MCF 10A (cell line): ENCODE measurements around the gene RBBP5. TPM values are rescaled to one million over a fixed set of nuclear protein-coding genes. Genes with fewer than 3 reads are reported as not detected.
"Not testable (repeated sequence)": the region's sequence is repeated elsewhere in the genome, so short reads cannot be mapped to it uniquely, and the experiment has no call there.

Experiments
- BruUV-seq: library from RNA; stranded (reverse); fragments of 400-500 nt; replicated peaks from 2 replicates; lab custom pipeline; 2021; lab: Mats Ljungman, UMichigan
- CTCF ChIA-PET: fragments of 300-600 bp; sonication (Branson Sonifier 250); formaldehyde crosslinking; extraction: SDS; loops from one replicate; lab custom pipeline; 2021; ENCODE audit warnings: antibody characterized with exemption, inconsistent platforms; lab: Yijun Ruan, JAX
- POLR2A ChIA-PET: fragments of 300-600, 350-650 bp; sonication (Branson Sonifier 250); formaldehyde crosslinking; extraction: SDS; loops from one replicate; lab custom pipeline; 2020; ENCODE audit warnings: antibody characterized with exemption, inconsistent platforms; lab: Yijun Ruan, JAX
- DNase-seq: peaks from one replicate; pipeline ENCODE4 v3.0.0-alpha.2; 2018; ENCODE audit not compliant: unreplicated experiment
- H3K27ac Mint-ChIP-seq: one replicate; pipeline ENCODE4 v1.8.0; 2022; ENCODE audit warnings: mild to moderate bottlenecking, low read depth, mixed read lengths; ENCODE audit not compliant: unreplicated experiment
- H3K27me3 Mint-ChIP-seq: one replicate; pipeline ENCODE4 v1.8.0; 2022; ENCODE audit warnings: mixed read lengths; ENCODE audit not compliant: insufficient read depth, unreplicated experiment
- H3K36me3 Mint-ChIP-seq: one replicate; pipeline ENCODE4 v1.8.0; 2022; ENCODE audit warnings: mild to moderate bottlenecking, moderate library complexity, mixed read lengths; ENCODE audit not compliant: insufficient read depth, unreplicated experiment
- H3K4me1 Mint-ChIP-seq: one replicate; pipeline ENCODE4 v1.8.0; 2022; ENCODE audit warnings: mixed read lengths; ENCODE audit not compliant: insufficient read depth, unreplicated experiment
- H3K4me3 Mint-ChIP-seq: one replicate; pipeline ENCODE4 v1.8.0; 2022; ENCODE audit warnings: mild to moderate bottlenecking, moderate library complexity, mixed read lengths; ENCODE audit not compliant: unreplicated experiment
- H3K9me3 Mint-ChIP-seq: one replicate; pipeline ENCODE4 v1.8.0; 2022; ENCODE audit warnings: mixed read lengths; ENCODE audit not compliant: unreplicated experiment
- CTCF ChIP-seq: fragments of 200-600 bp; IDR thresholded peaks from one replicate; pipeline ENCODE4 v1.8.0; 2022; ENCODE audit warnings: antibody characterized with exemption, mild to moderate bottlenecking; ENCODE audit not compliant: unreplicated experiment
- intact Hi-C: fragments of 100-400 bp; cut with micrococcal nuclease; formaldehyde crosslinking; loops from 2 replicates; pipeline ENCODE4 v1.14.1; 2022
- total RNA-seq: library from RNA; stranded (reverse); gene quantifications from 2 replicates; pipeline ENCODE4 v1.2.3, GENCODE V29; 2022

Gene RBBP5
- total RNA-seq, 1 experiment from 2014 or later: 24.8 TPM

DNA sequence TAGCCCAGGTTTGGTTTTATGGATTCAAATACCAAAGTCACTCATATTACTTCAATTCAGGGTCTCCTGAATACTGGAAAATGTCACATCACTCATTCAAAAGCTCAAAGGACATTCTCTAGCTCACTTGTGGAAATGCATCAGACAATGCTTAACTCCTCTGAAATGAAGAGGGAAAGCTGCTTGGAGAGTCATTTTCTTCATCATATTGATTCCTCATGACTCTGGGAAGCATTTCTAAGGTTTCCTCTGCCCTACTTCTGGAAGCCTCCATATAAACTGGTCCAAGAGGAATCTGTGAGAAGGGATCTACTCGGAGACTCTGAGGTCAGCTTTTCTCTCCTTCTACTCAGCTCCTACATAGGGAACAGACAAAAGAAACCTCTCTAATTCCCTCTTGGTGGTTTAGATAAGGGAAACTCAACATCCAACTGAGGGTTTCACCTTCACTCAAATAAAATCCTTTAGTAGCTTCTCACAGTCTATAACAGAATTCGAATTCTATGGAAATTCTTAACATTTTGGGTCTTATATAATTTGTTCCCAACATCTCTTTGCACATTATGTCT is 36.4 kb upstream of the RBBP5 start:
- no peak for TF ChIP-seq CTCF
- Mint-ChIP-seq H3K27me3 (no peaks in the 10 kb centered on the region), H3K9me3 (peaks cover 6% of the 10 kb centered on the region), H3K36me3 (peaks cover 90% of the 10 kb centered on the region), H3K27ac (no peak overlapping the region), H3K4me1 (peaks cover 8% of the 10 kb centered on the region), H3K4me3 (no peak overlapping the region)
- POLR2A ChIA-PET: interaction anchor here (0.7 to 1.7 kb wide), 6 partner anchors 9 to 209 kb away, joined by 3 to 4 read pairs (median 3); no protein-coding TSS in a partner anchor
- DNase-seq: no peak
- BruUV-seq: no TSS peak
- intact Hi-C loops: no loop called here
- CTCF ChIA-PET: interaction anchor here (0.5 to 3.7 kb wide), 15 partner anchors 8 to 195 kb away, joined by 3 to 33 read pairs (median 5); partner anchors contain the start of gene RBBP5

GRCh38 chr1:205155665-205156377 is 34.0 kb upstream of the RBBP5 start:
- H3K9me3 Mint-ChIP-seq, DNase-seq, H3K4me3 Mint-ChIP-seq, H3K27me3 Mint-ChIP-seq, H3K27ac Mint-ChIP-seq, intact Hi-C loops, H3K4me1 Mint-ChIP-seq, BruUV-seq: not testable (repeated sequence)
- POLR2A ChIA-PET: interaction anchor here (0.7 to 0.8 kb wide), 2 partner anchors 9 to 122 kb away, joined by 3 to 4 read pairs; no protein-coding TSS in a partner anchor
- CTCF ChIA-PET: interaction anchor here (0.6 to 3.4 kb wide), 8 partner anchors 10 to 364 kb away, joined by 3 to 23 read pairs (median 4); no protein-coding TSS in a partner anchor
- peaks cover 77% of the 10 kb centered on the region for H3K36me3 Mint-ChIP-seq

DNA sequence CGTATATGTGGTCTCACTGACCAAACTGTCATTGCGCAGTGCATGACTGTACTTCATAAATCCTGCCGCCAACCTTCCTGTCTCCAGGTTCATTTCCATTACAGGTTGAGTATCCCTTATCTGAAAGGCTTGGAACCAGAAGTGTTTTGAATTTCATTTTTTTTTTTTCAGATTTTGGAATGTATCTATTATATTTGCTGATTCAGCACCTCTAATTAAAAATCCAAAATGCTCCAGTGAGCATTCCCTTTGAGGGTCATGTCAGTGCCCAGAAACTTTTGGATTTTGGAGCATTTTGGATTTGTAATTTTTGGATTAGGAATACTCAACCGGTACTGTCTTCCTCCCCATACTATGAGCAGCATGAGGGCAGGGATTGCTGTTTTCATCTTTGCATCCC is 30.7 kb upstream of the RBBP5 start:
- TF ChIP-seq CTCF: no peak
- H3K9me3 Mint-ChIP-seq: peaks cover 6% of the 10 kb centered on the region
- BruUV-seq: no TSS peak
- peaks cover 8% of the 10 kb centered on the region for H3K4me1 Mint-ChIP-seq
- H3K36me3 Mint-ChIP-seq: peaks cover 81% of the 10 kb centered on the region
- no peak overlapping the region for H3K27ac Mint-ChIP-seq
- POLR2A ChIA-PET: interaction anchor here (1.1 to 1.3 kb wide), 2 partner anchors 9 to 11 kb away, joined by 3 to 4 read pairs; no protein-coding TSS in a partner anchor
- CTCF ChIA-PET: interaction anchor here (0.6 to 3.6 kb wide), 8 partner anchors 11 to 188 kb away, joined by 3 to 44 read pairs (median 7); no protein-coding TSS in a partner anchor
- intact Hi-C loops: no loop called here
- H3K27me3 Mint-ChIP-seq: no peaks in the 10 kb centered on the region
- DNase-seq: no peak
- H3K4me3 Mint-ChIP-seq: no peak overlapping the region

DNA sequence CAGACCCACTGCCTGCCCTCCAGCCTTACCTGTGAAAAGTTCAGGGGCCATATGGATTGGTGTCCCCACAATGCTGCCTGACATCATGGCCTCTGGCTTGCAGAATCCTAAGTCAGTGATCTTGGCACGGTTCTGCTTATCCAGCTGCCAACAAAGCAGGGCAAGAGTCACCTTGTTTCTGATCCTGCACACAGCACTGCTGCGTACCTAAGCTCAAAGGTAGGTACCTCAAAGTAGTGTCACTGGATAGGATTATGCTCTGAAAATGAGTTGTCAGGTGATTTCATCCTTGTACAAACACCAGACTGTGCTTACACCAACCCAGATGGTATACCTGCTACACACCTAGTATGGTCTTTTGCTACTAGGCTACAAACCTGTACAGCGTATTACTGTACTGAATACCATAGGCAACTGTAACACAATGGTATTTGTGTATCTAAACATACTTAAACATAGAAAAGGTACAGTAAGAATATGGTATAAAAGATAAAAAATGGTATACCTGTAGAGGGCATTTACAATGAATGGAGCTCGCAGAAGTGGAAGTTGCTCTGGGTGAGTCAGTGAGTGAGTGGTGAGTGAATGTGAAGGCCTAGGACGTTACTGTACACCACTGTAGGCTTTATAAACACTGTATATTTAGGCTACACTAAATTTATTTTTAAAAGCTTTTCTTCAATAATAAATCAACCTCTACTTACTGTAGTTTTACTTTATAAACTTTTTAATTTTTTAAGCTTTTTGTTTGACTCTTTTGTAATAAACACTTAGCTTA is 29.1 kb upstream of the RBBP5 start:
- ChIA-PET POLR2A (interaction anchor here (0.6 to 3.1 kb wide), 5 partner anchors 10 to 989 kb away, joined by 3 to 11 read pairs (median 4); partner anchors contain the start of gene RBBP5), CTCF (interaction anchor here (0.5 to 3.6 kb wide), 18 partner anchors 10 to 383 kb away, joined by 3 to 44 read pairs (median 5); partner anchors contain the start of genes NUAK2 and RBBP5)
- no peak overlapping the region for H3K27ac Mint-ChIP-seq
- H3K4me3 Mint-ChIP-seq: no peak overlapping the region
- BruUV-seq: no TSS peak
- H3K36me3 Mint-ChIP-seq: peaks cover 81% of the 10 kb centered on the region
- H3K27me3 Mint-ChIP-seq: no peaks in the 10 kb centered on the region
- H3K9me3 Mint-ChIP-seq: peaks cover 6% of the 10 kb centered on the region
- peaks cover 8% of the 10 kb centered on the region for H3K4me1 Mint-ChIP-seq
- intact Hi-C loops: no loop called here
- no peak for TF ChIP-seq CTCF
- DNase-seq: no peak
